Liver (tissue), 3 donors: ENCODE measurements around the gene ID3.

ENCODE experiments used
- FOXA1 ChIP-seq: IDR thresholded peaks from 2 replicates; pipeline ENCODE4 v1.6.1; 2016; ENCODE audit warnings: antibody characterized with exemption
- MAX ChIP-seq: IDR thresholded peaks from 2 replicates; pipeline ENCODE4 v1.6.1; 2016; ENCODE audit warnings: antibody characterized with exemption
- RAD21 ChIP-seq, 2 donors: IDR thresholded peaks; 2 replicates each; pipeline ENCODE4 v1.6.1; 2016; ENCODE audit warnings: antibody characterized with exemption in 2 of 2, mild to moderate bottlenecking in 2 of 2
- REST ChIP-seq: IDR thresholded peaks from 2 replicates; pipeline ENCODE4 v1.6.1; 2016; ENCODE audit warnings: antibody characterized with exemption, mild to moderate bottlenecking
- TAF1 ChIP-seq: conservative IDR thresholded peaks from 2 replicates; pipeline ENCODE4 v1.6.1; 2016; ENCODE audit warnings: antibody characterized with exemption, mild to moderate bottlenecking
- TF ChIP-seq, protein P1 (sequence below): fragments of 150-350 bp; IDR thresholded peaks from 2 replicates; pipeline ENCODE4 v1.5.1; 2017; ENCODE audit warnings: improper control_type of control experiment, low read depth, low read length; ENCODE audit not compliant: missing input control
- TF ChIP-seq, protein P2 (sequence below): IDR thresholded peaks from 2 replicates; pipeline ENCODE4 v1.6.1; 2016; ENCODE audit warnings: antibody characterized with exemption
- donor health status: healthy.
- donor health status: healthy.

- TF ChIP-seq REST (no peak), RAD21 (IDR thresholded peaks at IDR 0.05) (no peak), TAF1 (no peak), MAX (no peak), FOXA1 (no peak)
- TF ChIP-seq, protein P1, sequence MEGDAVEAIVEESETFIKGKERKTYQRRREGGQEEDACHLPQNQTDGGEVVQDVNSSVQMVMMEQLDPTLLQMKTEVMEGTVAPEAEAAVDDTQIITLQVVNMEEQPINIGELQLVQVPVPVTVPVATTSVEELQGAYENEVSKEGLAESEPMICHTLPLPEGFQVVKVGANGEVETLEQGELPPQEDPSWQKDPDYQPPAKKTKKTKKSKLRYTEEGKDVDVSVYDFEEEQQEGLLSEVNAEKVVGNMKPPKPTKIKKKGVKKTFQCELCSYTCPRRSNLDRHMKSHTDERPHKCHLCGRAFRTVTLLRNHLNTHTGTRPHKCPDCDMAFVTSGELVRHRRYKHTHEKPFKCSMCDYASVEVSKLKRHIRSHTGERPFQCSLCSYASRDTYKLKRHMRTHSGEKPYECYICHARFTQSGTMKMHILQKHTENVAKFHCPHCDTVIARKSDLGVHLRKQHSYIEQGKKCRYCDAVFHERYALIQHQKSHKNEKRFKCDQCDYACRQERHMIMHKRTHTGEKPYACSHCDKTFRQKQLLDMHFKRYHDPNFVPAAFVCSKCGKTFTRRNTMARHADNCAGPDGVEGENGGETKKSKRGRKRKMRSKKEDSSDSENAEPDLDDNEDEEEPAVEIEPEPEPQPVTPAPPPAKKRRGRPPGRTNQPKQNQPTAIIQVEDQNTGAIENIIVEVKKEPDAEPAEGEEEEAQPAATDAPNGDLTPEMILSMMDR = no peak
- TF ChIP-seq, protein P2, sequence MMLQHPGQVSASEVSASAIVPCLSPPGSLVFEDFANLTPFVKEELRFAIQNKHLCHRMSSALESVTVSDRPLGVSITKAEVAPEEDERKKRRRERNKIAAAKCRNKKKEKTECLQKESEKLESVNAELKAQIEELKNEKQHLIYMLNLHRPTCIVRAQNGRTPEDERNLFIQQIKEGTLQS = no peak
Measured at GRCh38 chr1:23578311-23578996, 19.2 kb upstream of the ID3 start.
